NB4 (cell line): Measurements from ENCODE around the gene SYCP3.

Experiments used
- DNase-seq: peaks from one replicate; pipeline ENCODE4 v3.0.0; 2010; ENCODE audit warnings: low read depth
- H3K4me3 ChIP-seq: one replicate; pipeline ENCODE4 v1.5.1; 2011; ENCODE audit warnings: mild to moderate bottlenecking, low read depth, low read length, moderate library complexity
- MYC ChIP-seq: IDR thresholded peaks from 2 replicates; pipeline ENCODE4 v1.6.1; 2011; ENCODE audit warnings: low read depth, low read length
- POLR2A ChIP-seq: IDR thresholded peaks from 2 replicates; pipeline ENCODE4 v1.6.1; 2011; ENCODE audit warnings: mild to moderate bottlenecking; ENCODE audit not compliant: insufficient read length; ENCODE audit errors: extremely low read depth
- TF ChIP-seq, protein P1 (sequence below): IDR thresholded peaks from 2 replicates; pipeline ENCODE4 v1.6.1; 2011; ENCODE audit warnings: low read depth, low read length
- TF ChIP-seq, protein P2 (sequence below): IDR thresholded peaks from one replicate; pipeline ENCODE4 v1.5.1; 2012; ENCODE audit warnings: low read depth, low read length

Gene SYCP3

DNA sequence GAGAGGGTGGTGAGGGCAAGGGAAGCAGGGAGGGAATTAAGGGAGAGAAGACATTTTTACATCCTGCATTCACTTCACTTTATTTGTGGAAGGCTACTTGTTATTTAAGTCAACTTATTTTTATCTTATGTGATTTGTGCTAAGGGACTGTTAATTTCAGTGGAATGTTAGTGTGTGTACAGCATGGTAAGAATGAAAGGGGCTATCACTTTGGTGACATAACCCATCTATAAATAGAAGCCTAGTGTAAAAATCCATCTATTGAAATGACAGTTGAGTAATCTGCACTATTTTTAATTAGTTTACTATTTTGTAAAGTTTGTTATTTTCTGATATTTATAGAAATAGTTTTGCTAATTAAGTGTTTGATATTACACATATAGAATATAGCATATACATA is 58.6 kb downstream of the SYCP3 start:
- no peak for DNase-seq
- TF ChIP-seq, protein P1, sequence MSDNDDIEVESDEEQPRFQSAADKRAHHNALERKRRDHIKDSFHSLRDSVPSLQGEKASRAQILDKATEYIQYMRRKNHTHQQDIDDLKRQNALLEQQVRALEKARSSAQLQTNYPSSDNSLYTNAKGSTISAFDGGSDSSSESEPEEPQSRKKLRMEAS, result no peak
- TF ChIP-seq, protein P2, sequence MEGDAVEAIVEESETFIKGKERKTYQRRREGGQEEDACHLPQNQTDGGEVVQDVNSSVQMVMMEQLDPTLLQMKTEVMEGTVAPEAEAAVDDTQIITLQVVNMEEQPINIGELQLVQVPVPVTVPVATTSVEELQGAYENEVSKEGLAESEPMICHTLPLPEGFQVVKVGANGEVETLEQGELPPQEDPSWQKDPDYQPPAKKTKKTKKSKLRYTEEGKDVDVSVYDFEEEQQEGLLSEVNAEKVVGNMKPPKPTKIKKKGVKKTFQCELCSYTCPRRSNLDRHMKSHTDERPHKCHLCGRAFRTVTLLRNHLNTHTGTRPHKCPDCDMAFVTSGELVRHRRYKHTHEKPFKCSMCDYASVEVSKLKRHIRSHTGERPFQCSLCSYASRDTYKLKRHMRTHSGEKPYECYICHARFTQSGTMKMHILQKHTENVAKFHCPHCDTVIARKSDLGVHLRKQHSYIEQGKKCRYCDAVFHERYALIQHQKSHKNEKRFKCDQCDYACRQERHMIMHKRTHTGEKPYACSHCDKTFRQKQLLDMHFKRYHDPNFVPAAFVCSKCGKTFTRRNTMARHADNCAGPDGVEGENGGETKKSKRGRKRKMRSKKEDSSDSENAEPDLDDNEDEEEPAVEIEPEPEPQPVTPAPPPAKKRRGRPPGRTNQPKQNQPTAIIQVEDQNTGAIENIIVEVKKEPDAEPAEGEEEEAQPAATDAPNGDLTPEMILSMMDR, result no peak
- TF ChIP-seq MYC (no peak), POLR2A (no peak)
- no peak overlapping the region for H3K4me3 ChIP-seq

DNA sequence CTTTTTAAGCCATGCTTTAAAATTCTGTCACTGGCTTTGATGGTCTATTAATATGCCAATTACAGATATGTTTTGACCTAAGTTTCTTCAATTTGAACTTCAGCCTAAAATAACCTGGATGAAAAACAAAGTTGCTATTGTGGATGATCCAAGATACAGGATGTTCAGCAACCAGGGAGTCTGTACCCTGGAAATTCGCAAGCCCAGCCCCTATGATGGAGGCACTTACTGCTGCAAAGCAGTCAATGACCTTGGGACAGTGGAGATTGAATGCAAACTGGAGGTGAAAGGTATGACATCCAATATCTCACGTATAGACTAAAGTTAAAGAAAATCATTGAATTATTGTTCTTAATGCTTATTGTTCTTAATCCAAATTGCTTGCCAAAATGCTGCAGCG is 59.0 kb downstream of the SYCP3 start:
- no peak for TF ChIP-seq MYC
- TF ChIP-seq, protein P2, result no peak
- TF ChIP-seq, protein P1, result no peak
- no peak for TF ChIP-seq POLR2A
- no peak for DNase-seq

More for the DNA sequence above, 59.0 kb downstream of the SYCP3 start:
- H3K4me3 ChIP-seq, result no peak overlapping the region
